H9 (cell line): ENCODE results near the gene DENND4A. TPM values are rescaled to one million over a fixed set of nuclear protein-coding genes. Genes with fewer than 3 reads are reported as not detected.

ENCODE experiments used
- DNase-seq: peaks from one replicate; pipeline ENCODE4 v3.0.0-alpha.2; 2017
- H2AFZ ChIP-seq: one replicate; pipeline ENCODE4 v1.6.1; 2013; ENCODE audit warnings: mild to moderate bottlenecking, low read length, control low read depth, moderate library complexity
- H2AK5ac ChIP-seq: 2 replicates; pipeline ENCODE4 v1.6.1; 2013; ENCODE audit warnings: low read length, control low read depth, mixed read lengths; ENCODE audit not compliant: insufficient read length
- H2BK120ac ChIP-seq: one replicate; pipeline ENCODE4 v1.6.1; 2013; ENCODE audit warnings: low read depth, mild to moderate bottlenecking, low read length, control low read depth, inconsistent platforms; ENCODE audit not compliant: poor library complexity, severe bottlenecking
- H2BK12ac ChIP-seq: 2 replicates; pipeline ENCODE4 v1.6.1; 2013; ENCODE audit warnings: low read length, control low read depth, mixed read lengths, low read depth; ENCODE audit not compliant: insufficient read length
- H2BK15ac ChIP-seq: 2 replicates; pipeline ENCODE4 v1.6.1; 2013; ENCODE audit warnings: low read depth, low read length, control low read depth
- H2BK20ac ChIP-seq: one replicate; pipeline ENCODE4 v1.6.1; 2013; ENCODE audit warnings: low read depth, mild to moderate bottlenecking, low read length, control low read depth, inconsistent platforms; ENCODE audit not compliant: poor library complexity, severe bottlenecking
- H2BK5ac ChIP-seq: 2 replicates; pipeline ENCODE4 v1.6.1; 2013; ENCODE audit warnings: low read length, control low read depth, mixed read lengths; ENCODE audit not compliant: insufficient read length
- H3K14ac ChIP-seq: 2 replicates; pipeline ENCODE4 v1.6.1; 2013; ENCODE audit warnings: low read length, control low read depth; ENCODE audit not compliant: insufficient read depth
- H3K18ac ChIP-seq: 2 replicates; pipeline ENCODE4 v1.6.1; 2013; ENCODE audit warnings: low read depth, mild to moderate bottlenecking, mixed read lengths, low read length, control low read depth; ENCODE audit not compliant: insufficient read length
- H3K23ac ChIP-seq: 2 replicates; pipeline ENCODE4 v1.6.1; 2013; ENCODE audit warnings: low read length, control low read depth, mixed read lengths, low read depth; ENCODE audit not compliant: insufficient read length
- H3K23me2 ChIP-seq: 2 replicates; pipeline ENCODE4 v1.6.1; 2013; ENCODE audit warnings: low read depth, mild to moderate bottlenecking, mixed read lengths, low read length, control low read depth; ENCODE audit not compliant: insufficient read length, poor library complexity, severe bottlenecking
- H3K27ac ChIP-seq: 2 replicates; pipeline ENCODE4 v1.5.1; 2013; ENCODE audit warnings: low read length, control low read depth, mixed read lengths, low read depth; ENCODE audit not compliant: insufficient read length
- H3K27me3 ChIP-seq: 2 replicates; pipeline ENCODE4 v1.6.1; 2013; ENCODE audit warnings: low read length, control low read depth, inconsistent platforms; ENCODE audit not compliant: insufficient read depth
- H3K4ac ChIP-seq: 2 replicates; pipeline ENCODE4 v1.6.1; 2013; ENCODE audit warnings: low read depth, mild to moderate bottlenecking, control low read depth, inconsistent platforms, low read length, moderate library complexity
- H3K4me1 ChIP-seq: 2 replicates; pipeline ENCODE4 v1.6.1; 2013; ENCODE audit warnings: low read length, control low read depth, inconsistent platforms; ENCODE audit not compliant: insufficient read depth
- H3K4me2 ChIP-seq: 2 replicates; pipeline ENCODE4 v1.6.1; 2013; ENCODE audit warnings: low read length, control low read depth, mixed read lengths; ENCODE audit not compliant: insufficient read length, insufficient read depth
- H3K56ac ChIP-seq: 2 replicates; pipeline ENCODE4 v1.6.1; 2013; ENCODE audit warnings: low read depth, mild to moderate bottlenecking, mixed read lengths, low read length, control low read depth; ENCODE audit not compliant: insufficient read length
- H3K79me1 ChIP-seq: 2 replicates; pipeline ENCODE4 v1.6.1; 2013; ENCODE audit warnings: low read depth, mild to moderate bottlenecking, moderate library complexity, low read length, control low read depth, inconsistent platforms; ENCODE audit not compliant: insufficient read depth, poor library complexity, severe bottlenecking
- H3K79me2 ChIP-seq: 2 replicates; pipeline ENCODE4 v1.6.1; 2013; ENCODE audit warnings: low read length, control low read depth, inconsistent platforms; ENCODE audit not compliant: insufficient read depth
- H3K9ac ChIP-seq: 2 replicates; pipeline ENCODE4 v1.6.1; 2013; ENCODE audit warnings: low read length, control low read depth, mixed read lengths; ENCODE audit not compliant: insufficient read length; ENCODE audit errors: extremely low read depth
- H3K9me3 ChIP-seq: one replicate; pipeline ENCODE4 v1.6.1; 2013; ENCODE audit warnings: low read depth, low read length, inconsistent platforms; ENCODE audit not compliant: control insufficient read depth
- H3T11ph ChIP-seq: one replicate; pipeline ENCODE4 v1.6.1; 2013; ENCODE audit warnings: mild to moderate bottlenecking, low read length, control low read depth, inconsistent platforms
- H4K20me1 ChIP-seq: one replicate; pipeline ENCODE4 v1.6.1; 2013; ENCODE audit not compliant: control insufficient read depth, insufficient read length, insufficient read depth
- H4K5ac ChIP-seq: 2 replicates; pipeline ENCODE4 v1.6.1; 2013; ENCODE audit warnings: low read depth, mild to moderate bottlenecking, mixed read lengths, low read length, control low read depth; ENCODE audit not compliant: insufficient read length
- H4K8ac ChIP-seq: replicated peaks from 2 replicates; pipeline ENCODE4 v1.6.1; 2013; ENCODE audit warnings: low read length, control low read depth, mixed read lengths, low read depth; ENCODE audit not compliant: insufficient read length
- H4K91ac ChIP-seq: 2 replicates; pipeline ENCODE4 v1.6.1; 2013; ENCODE audit warnings: low read depth, mild to moderate bottlenecking, moderate library complexity, mixed read lengths, low read length, control low read depth; ENCODE audit not compliant: insufficient read length
- H3K27ac Mint-ChIP-seq, 3 experiments: 2 replicates in 2 of 3; 3 replicates in 1 of 3; pipeline ENCODE4 v1.8.0; 2020 to 2021; ENCODE audit warnings: mixed read lengths in 3 of 3, mild to moderate bottlenecking in 1 of 3, moderate library complexity in 1 of 3
- H3K27me3 Mint-ChIP-seq: 2 replicates; pipeline ENCODE4 v1.8.0; 2021; ENCODE audit warnings: low read depth, mild to moderate bottlenecking, moderate library complexity, mixed read lengths
- H3K36me3 Mint-ChIP-seq, 3 experiments: 2 replicates in 2 of 3; 3 replicates in 1 of 3; pipeline ENCODE4 v1.8.0; 2020 to 2021; ENCODE audit warnings: low read depth in 3 of 3, mixed read lengths in 3 of 3; ENCODE audit not compliant: insufficient read depth in 1 of 3
- H3K4me1 Mint-ChIP-seq, 2 experiments: 2 replicates each; pipeline ENCODE4 v1.8.0; 2020; ENCODE audit warnings: mixed read lengths in 2 of 2
- H3K4me3 Mint-ChIP-seq, 2 experiments: 2 replicates in 1 of 2; 3 replicates in 1 of 2; pipeline ENCODE4 v1.8.0; 2020 to 2021; ENCODE audit warnings: mild to moderate bottlenecking in 2 of 2, mixed read lengths in 2 of 2, moderate library complexity in 1 of 2
- H3K9me3 Mint-ChIP-seq, 2 experiments: 2 replicates in 1 of 2; 3 replicates in 1 of 2; pipeline ENCODE4 v1.8.0; 2020; ENCODE audit warnings: mild to moderate bottlenecking in 2 of 2, mixed read lengths in 2 of 2, moderate library complexity in 1 of 2
- CTCF ChIP-seq: fragments of 200-600 bp; sonication (generic); conservative IDR thresholded peaks from 3 replicates; pipeline ENCODE4 v1.8.0; 2021; ENCODE audit warnings: antibody characterized with exemption, mild to moderate bottlenecking
- WGBS: extraction: QIAGEN DNeasy Blood & Tissue Kit; methylation state at CpG from one replicate; pipeline ENCODE4 v1.1.7; 2013; ENCODE audit warnings: missing lambda C conversion rate, low lambda C conversion rate, mixed read lengths; ENCODE audit not compliant: insufficient read length; ENCODE audit errors: extremely low coverage; 5-methylcytosine and 5-hydroxymethylcytosine counted together
- total RNA-seq: library from RNA; stranded (reverse); gene quantifications from 2 replicates; pipeline ENCODE4 v1.2.1, GENCODE V29; 2021

DENND4A gene
- total RNA-seq, 1 experiment from 2014 or later, result 4.7 TPM

GRCh38 chr15:65650312-65651041 is 141.6 kb downstream of the DENND4A start:
- H3K27me3 Mint-ChIP-seq, result no peaks in the 10 kb centered on the region
- H3K27ac ChIP-seq, result no peak overlapping the region
- H3K9me3 Mint-ChIP-seq, result no peaks in the 10 kb centered on the region
- no peak overlapping the region for H3K9ac ChIP-seq
- no peak overlapping the region for H3K18ac ChIP-seq
- no peak overlapping the region for H3K23ac ChIP-seq
- H3T11ph ChIP-seq, result no peak overlapping the region
- H3K4me2 ChIP-seq, result no peak overlapping the region
- no peaks in the 10 kb centered on the region for H3K27me3 ChIP-seq
- TF ChIP-seq CTCF, result no peak
- H2AK5ac ChIP-seq, result no peak overlapping the region
- no peak overlapping the region for H3K14ac ChIP-seq
- H3K23me2 ChIP-seq, result no peaks in the 10 kb centered on the region
- H4K20me1 ChIP-seq, result no peaks in the 10 kb centered on the region
- no peak overlapping the region for H4K8ac ChIP-seq
- no peak overlapping the region for H2BK12ac ChIP-seq
- H3K79me2 ChIP-seq, result no peaks in the 10 kb centered on the region
- H2BK120ac ChIP-seq, result no peak overlapping the region
- H3K4me1 ChIP-seq, result 0 out of 2 replicates have a peak, but pooled peaks cover 2% of the 10 kb centered on the region
- no peak overlapping the region for H3K56ac ChIP-seq
- no peaks in the 10 kb centered on the region for H3K79me1 ChIP-seq
- H2BK20ac ChIP-seq, result no peak overlapping the region
- H2BK5ac ChIP-seq, result no peak overlapping the region
- DNase-seq, result no peak
- no peaks in the 10 kb centered on the region for H3K9me3 ChIP-seq
- H4K5ac ChIP-seq, result no peak overlapping the region
- H3K27ac Mint-ChIP-seq, result no peak overlapping the region; a peak in 1 of 7 replicates
- 100% methylated on average over 2 of the region's 12 CpGs for WGBS
- peaks cover 6 to 12% of the 10 kb centered on the region in 2 experiments for H3K4me1 Mint-ChIP-seq
- no peaks in the 10 kb centered on the region for H3K36me3 Mint-ChIP-seq
- no peak overlapping the region for H2BK15ac ChIP-seq
- H3K4ac ChIP-seq, result no peak overlapping the region
- no peak overlapping the region for H3K4me3 Mint-ChIP-seq
- H4K91ac ChIP-seq, result no peak overlapping the region
- no peak overlapping the region for H2AFZ ChIP-seq
